MCF 10A (cell line): Measurements from ENCODE around the gene TP53I3. TPM values are rescaled to one million over a fixed set of nuclear protein-coding genes. Genes with fewer than 3 reads are reported as not detected.
A peak's percentile ranks its signal among the peaks of the same experiment; 100 is the strongest.

ENCODE experiments used
- BruUV-seq: library from RNA; stranded (reverse); fragments of 400-500 nt; replicated peaks from 2 replicates; lab custom pipeline; 2021; lab: Mats Ljungman, UMichigan
- CTCF ChIA-PET: fragments of 300-600 bp; sonication (Branson Sonifier 250); formaldehyde crosslinking; extraction: SDS; loops from one replicate; lab custom pipeline; 2021; ENCODE audit warnings: antibody characterized with exemption, inconsistent platforms; lab: Yijun Ruan, JAX
- POLR2A ChIA-PET: fragments of 300-600, 350-650 bp; sonication (Branson Sonifier 250); formaldehyde crosslinking; extraction: SDS; loops from one replicate; lab custom pipeline; 2020; ENCODE audit warnings: antibody characterized with exemption, inconsistent platforms; lab: Yijun Ruan, JAX
- DNase-seq: peaks from one replicate; pipeline ENCODE4 v3.0.0-alpha.2; 2018; ENCODE audit not compliant: unreplicated experiment
- H3K27ac Mint-ChIP-seq: one replicate; pipeline ENCODE4 v1.8.0; 2022; ENCODE audit warnings: mild to moderate bottlenecking, low read depth, mixed read lengths; ENCODE audit not compliant: unreplicated experiment
- H3K27me3 Mint-ChIP-seq: one replicate; pipeline ENCODE4 v1.8.0; 2022; ENCODE audit warnings: mixed read lengths; ENCODE audit not compliant: insufficient read depth, unreplicated experiment
- H3K36me3 Mint-ChIP-seq: one replicate; pipeline ENCODE4 v1.8.0; 2022; ENCODE audit warnings: mild to moderate bottlenecking, moderate library complexity, mixed read lengths; ENCODE audit not compliant: insufficient read depth, unreplicated experiment
- H3K4me1 Mint-ChIP-seq: one replicate; pipeline ENCODE4 v1.8.0; 2022; ENCODE audit warnings: mixed read lengths; ENCODE audit not compliant: insufficient read depth, unreplicated experiment
- H3K4me3 Mint-ChIP-seq: one replicate; pipeline ENCODE4 v1.8.0; 2022; ENCODE audit warnings: mild to moderate bottlenecking, moderate library complexity, mixed read lengths; ENCODE audit not compliant: unreplicated experiment
- H3K9me3 Mint-ChIP-seq: one replicate; pipeline ENCODE4 v1.8.0; 2022; ENCODE audit warnings: mixed read lengths; ENCODE audit not compliant: unreplicated experiment
- CTCF ChIP-seq: fragments of 200-600 bp; IDR thresholded peaks from one replicate; pipeline ENCODE4 v1.8.0; 2022; ENCODE audit warnings: antibody characterized with exemption, mild to moderate bottlenecking; ENCODE audit not compliant: unreplicated experiment
- intact Hi-C: fragments of 100-400 bp; cut with micrococcal nuclease; formaldehyde crosslinking; loops from 2 replicates; pipeline ENCODE4 v1.14.1; 2022
- total RNA-seq: library from RNA; stranded (reverse); gene quantifications from 2 replicates; pipeline ENCODE4 v1.2.3, GENCODE V29; 2022

The TP53I3 gene
- total RNA-seq, 1 experiment from 2014 or later = 99.8 TPM

GRCh38 chr2:24049485-24050021 lies 35.1 kb downstream of the TP53I3 start, which contains the start of gene FKBP1B:
Gene FKBP1B, plus strand, starts transcription at chr2:24049741. Its CDS starts 109 bp downstream, at chr2:24049850.
- ChIA-PET CTCF (interaction anchor here (0.6 to 0.9 kb wide), 2 partner anchors 101 to 122 kb away, joined by 3 read pairs; no protein-coding TSS in a partner anchor), POLR2A (interaction anchor here (0.8 to 2.8 kb wide), 12 partner anchors 8 to 124 kb away, joined by 3 to 22 read pairs (median 4); partner anchors contain the start of genes ATAD2B, SF3B6 and TP53I3)
- Mint-ChIP-seq H3K4me1 (peaks cover 24% of the 10 kb centered on the region), H3K9me3 (no peaks in the 10 kb centered on the region), H3K36me3 (peaks cover 5% of the 10 kb centered on the region), H3K27me3 (no peaks in the 10 kb centered on the region), H3K27ac (no peak within 1 kb of the TSS), H3K4me3 (no peak within 1 kb of the TSS)
- no TSS peak for BruUV-seq
- intact Hi-C loops = no loop called here
- DNase-seq = peak; percentile 48
- TF ChIP-seq CTCF = no peak

GRCh38 chr2:24048769-24049484 lies 35.7 kb downstream of the TP53I3 start:
- peak; percentile 22 for DNase-seq
- H3K9me3 Mint-ChIP-seq = no peaks in the 10 kb centered on the region
- peaks cover 24% of the 10 kb centered on the region for H3K4me1 Mint-ChIP-seq
- ChIA-PET CTCF (interaction anchor here (0.6 kb wide), 1 partner anchor 100 kb away, joined by 3 read pairs; no protein-coding TSS in a partner anchor), POLR2A (interaction anchor here (0.8 to 2.4 kb wide), 10 partner anchors 9 to 123 kb away, joined by 3 to 16 read pairs (median 4); partner anchors contain the start of genes ATAD2B, SF3B6 and TP53I3)
- intact Hi-C loops = no loop called here
- no TSS peak for BruUV-seq
- no peaks in the 10 kb centered on the region for H3K27me3 Mint-ChIP-seq
- no peak for TF ChIP-seq CTCF
- no peak overlapping the region for H3K27ac Mint-ChIP-seq
- no peak overlapping the region for H3K4me3 Mint-ChIP-seq
- peaks cover 5% of the 10 kb centered on the region for H3K36me3 Mint-ChIP-seq

- H3K36me3 Mint-ChIP-seq = peaks cover 12% of the 10 kb centered on the region
- H3K4me1 Mint-ChIP-seq = peaks cover 24% of the 10 kb centered on the region
- peak overlapping the region; percentile 83 for H3K27ac Mint-ChIP-seq
- no peak for DNase-seq
- intact Hi-C loops = loop anchor here (1.0 kb wide), 1 partner anchor 32 kb away; no protein-coding TSS in a partner anchor
- ChIA-PET CTCF (interaction anchor here (0.6 to 1.7 kb wide), 6 partner anchors 12 to 121 kb away, joined by 3 to 10 read pairs (median 5); partner anchors contain the start of genes ATAD2B and TP53I3), POLR2A (interaction anchor here (0.6 to 2.9 kb wide), 16 partner anchors 8 to 312 kb away, joined by 3 to 44 read pairs (median 4); partner anchors contain the start of genes ATAD2B, ITSN2, SF3B6 and TP53I3)
- TF ChIP-seq CTCF = no peak
- no peaks in the 10 kb centered on the region for H3K27me3 Mint-ChIP-seq
- BruUV-seq = no TSS peak
- H3K4me3 Mint-ChIP-seq = peak overlapping the region; percentile 97
- no peaks in the 10 kb centered on the region for H3K9me3 Mint-ChIP-seq
Observed at GRCh38 chr2:24047703-24048033, 37.0 kb downstream of the TP53I3 start.
